CD4-positive, alpha-beta T cell treated with Interleukin-21 for 1 hour (primary cell): ENCODE data around the gene SMIM38.

Experiments used
- DNase-seq: peaks from one replicate; pipeline ENCODE4 v3.0.0-alpha.2; 2020

SMIM38 gene

GRCh38 chr11:69162505-69162904 is 6.8 kb downstream of the SMIM38 start:
- DNase-seq = no peak

DNA sequence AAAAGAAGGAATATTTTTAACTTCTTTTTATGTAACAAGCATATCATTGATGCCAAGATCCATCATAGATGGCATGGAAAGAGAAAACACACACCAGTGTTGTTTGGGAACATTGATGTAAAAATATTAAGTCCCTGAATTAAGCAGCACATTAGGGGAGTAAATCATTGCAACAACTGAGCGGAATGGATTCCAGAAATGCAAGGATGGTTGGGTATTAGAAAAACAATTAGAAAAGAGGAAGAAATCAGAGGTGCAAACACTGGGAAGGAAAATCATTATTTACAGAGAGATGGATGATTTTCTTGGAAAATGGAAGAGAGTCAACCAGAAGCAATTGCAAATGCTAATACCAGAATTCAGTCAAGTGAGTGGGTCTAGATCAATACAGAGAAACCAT is 8.1 kb downstream of the SMIM38 start:
- DNase-seq = no peak

- DNase-seq = no peak
Observed at GRCh38 chr11:69164824-69165223, 9.1 kb downstream of the SMIM38 start.

- DNase-seq = no peak
Observed at GRCh38 chr11:69165775-69166174, 10.0 kb downstream of the SMIM38 start.

GRCh38 chr11:69166218-69167115 is 10.7 kb downstream of the SMIM38 start:
- DNase-seq = no peak

DNA sequence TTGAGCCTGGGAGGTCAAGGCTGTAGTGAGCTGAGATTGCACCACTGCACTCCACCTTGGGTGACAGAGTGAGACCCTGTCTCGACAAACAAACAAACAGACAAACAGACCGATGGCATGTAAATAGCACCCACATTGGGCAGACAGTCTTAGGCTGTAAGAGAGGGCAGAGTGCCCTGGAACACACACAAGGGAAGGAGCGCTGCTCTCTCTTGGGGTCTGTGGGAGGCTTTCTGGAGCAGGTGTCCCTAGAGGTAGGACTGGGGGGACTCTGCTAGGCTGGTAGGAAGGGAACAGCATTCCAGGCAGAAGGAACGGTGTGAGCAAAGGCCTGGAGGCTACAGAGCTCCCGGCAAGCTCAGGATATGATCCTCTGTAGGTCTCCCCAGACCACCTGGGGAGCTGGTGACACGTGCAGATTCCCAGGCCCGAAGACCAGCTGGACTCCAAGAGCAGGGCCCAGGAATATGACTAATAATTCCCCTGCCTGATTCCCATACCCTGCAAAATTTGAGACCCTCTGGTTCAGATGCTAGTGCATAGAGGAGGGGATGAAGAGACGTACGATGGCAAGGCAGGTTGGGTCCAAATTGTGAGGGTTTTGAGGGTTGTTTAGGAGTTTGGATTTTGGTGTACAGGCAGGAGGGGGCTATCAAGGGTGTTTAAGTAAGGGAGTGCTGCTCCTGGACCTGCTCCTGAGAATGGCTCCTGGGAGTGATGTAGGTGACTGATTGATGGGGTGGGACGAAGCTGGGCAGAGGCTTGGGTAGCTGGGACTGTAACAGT is 11.6 kb downstream of the SMIM38 start:
- no peak for DNase-seq

- no peak for DNase-seq
Observed at GRCh38 chr11:69167916-69168691, 12.4 kb downstream of the SMIM38 start.

GRCh38 chr11:69169479-69169878 is 13.7 kb downstream of the SMIM38 start:
- DNase-seq = no peak

GRCh38 chr11:69170704-69171103 is 15.0 kb downstream of the SMIM38 start:
- DNase-seq = no peak

- no peak for DNase-seq
Observed at GRCh38 chr11:69171476-69172240, 15.9 kb downstream of the SMIM38 start.

GRCh38 chr11:69172674-69173073 is 16.9 kb downstream of the SMIM38 start:
- DNase-seq = no peak

GRCh38 chr11:69173331-69173730 is 17.6 kb downstream of the SMIM38 start:
- DNase-seq = no peak

DNA sequence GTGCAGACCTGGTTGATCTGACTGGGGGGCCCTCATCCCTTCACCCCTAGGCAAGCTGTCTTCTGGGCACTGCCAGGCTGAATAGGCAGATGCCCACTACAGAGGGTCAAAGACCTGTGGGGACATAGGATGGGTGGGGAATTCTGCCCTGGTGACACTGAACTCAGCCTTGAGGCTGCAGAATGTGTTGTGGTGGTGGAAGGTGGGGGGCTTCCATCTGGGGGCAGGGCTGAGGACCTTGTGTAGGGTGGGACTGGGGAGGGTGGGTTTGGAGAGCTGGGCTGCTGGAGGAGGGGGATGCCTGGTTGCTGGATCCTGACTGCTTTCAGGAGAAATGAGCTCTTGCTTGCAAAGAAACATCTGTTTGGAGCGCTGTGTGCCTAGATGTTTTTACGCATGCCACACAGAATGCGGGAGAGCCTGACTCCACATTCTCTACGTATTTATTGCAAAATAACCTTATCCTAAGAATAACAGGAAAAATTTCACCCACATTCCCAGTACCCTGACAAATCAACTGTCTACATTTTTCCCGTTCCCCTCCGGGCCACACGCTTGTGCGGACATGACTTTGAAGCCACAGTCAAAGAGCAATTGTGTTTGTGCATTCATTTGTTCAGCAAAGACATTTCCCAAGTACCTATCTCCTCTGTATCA is 18.3 kb downstream of the SMIM38 start:
- no peak for DNase-seq

- no peak for DNase-seq
Observed at GRCh38 chr11:69174841-69175240, 19.1 kb downstream of the SMIM38 start.

DNA sequence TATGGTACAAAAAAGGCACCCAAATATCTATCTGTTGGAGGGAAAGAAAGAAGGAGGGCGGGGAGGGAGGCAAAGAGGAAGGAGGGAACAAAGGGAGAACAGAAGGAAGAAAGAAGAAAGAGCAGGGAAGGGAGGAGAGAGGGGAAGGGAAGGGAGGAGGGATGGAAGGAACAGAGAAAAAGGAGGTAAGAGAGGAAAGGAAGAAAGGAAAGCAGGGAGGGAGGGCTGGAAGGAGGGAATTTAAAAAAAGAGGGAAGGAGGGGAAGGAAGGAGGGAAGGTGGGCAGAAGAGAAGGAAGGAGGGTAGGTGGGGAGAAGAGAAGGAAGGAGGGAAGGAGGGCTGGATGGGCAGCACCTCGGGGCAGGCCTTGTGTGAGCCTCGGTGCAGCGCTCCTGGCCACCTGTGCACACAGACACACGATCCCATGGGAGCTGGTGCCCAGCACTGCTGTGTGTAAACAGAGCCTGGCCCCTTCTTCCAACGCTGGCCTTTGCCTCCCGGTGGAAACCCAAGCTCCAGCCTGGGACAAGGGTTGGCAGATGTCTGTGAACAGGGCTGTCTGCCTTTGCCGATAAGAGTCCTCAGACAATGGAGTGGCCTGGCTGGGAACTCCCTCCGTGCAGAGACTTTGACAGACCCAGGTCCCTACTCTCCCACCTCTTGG is 23.2 kb downstream of the SMIM38 start:
- DNase-seq = no peak

DNA sequence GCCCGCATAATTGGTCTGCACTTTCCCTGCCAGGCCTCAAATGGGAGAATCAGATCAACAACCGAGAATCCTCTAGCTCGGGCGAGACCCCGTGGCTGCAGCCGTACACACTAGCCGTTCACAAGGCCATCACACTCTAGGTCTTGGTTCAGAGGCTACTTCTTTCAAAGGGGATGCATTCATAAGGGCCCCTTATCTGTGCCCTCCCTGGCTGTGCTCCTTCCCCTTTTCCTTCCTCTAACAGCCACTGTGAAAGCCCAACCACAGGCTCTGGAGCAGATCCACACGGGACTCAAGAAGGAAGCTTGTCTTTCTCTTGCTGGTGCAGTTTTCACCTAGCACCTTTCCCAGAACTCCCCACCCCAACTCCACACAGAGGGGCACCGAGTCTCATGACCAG is 24.5 kb downstream of the SMIM38 start:
- DNase-seq = no peak

- no peak for DNase-seq
Observed at GRCh38 chr11:69180726-69181125, 25.0 kb downstream of the SMIM38 start.

DNA sequence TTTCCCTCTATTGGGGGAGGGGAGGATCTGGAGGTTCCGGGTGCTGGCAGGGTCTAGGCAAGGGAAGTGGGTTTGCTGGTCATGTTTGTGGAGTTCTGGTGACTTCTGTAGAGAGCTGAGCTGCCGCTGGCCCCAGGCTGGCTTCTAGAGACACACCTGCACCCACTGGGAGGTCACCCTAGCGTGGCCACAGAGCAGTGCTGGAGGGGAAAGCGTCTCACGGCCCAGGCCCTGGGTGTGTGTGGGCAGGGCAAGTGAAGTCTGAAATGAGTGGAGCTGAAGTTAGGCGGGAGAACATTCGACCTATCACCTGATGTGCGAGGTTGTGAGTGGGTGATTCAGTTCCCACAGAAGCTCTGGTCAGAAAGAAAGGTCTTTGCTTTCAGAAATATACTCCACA is 27.9 kb downstream of the SMIM38 start:
- no peak for DNase-seq

GRCh38 chr11:69186316-69187260 is 30.9 kb downstream of the SMIM38 start:
- DNase-seq = no peak

DNA sequence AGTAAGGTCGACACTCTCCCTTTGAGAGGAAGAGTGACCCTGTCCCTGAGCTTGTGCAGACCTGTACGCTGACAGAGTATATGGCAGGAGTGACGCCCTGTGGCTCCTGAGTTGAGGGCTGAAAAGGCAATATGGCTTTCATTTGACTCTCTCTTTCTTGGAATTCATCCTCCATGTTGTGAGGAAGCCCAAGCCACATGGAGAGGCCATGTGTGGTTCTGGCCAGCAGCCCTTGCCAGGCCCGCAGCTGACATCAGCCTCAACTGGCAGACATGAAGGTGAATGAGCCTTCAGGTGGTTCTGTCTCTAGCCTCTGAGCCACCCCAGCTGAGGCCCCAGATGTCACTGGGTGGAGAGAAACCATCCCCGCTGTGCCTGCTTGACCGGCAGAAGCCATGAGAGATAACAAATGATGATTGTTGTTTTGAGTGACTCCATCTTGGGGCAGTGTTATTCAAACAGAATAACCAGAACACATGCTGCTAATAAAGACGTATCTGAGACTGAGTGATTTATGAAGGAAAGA is 31.9 kb downstream of the SMIM38 start:
- no peak for DNase-seq
